CD4-positive, alpha-beta T cell (primary cell): ENCODE data around the gene NCAM2. TPM values are rescaled to one million over a fixed set of nuclear protein-coding genes. Genes with fewer than 3 reads are reported as not detected.

Experiments used
- ATAC-seq: fragments of 200-7000 bp; cut with Tn5 transposase; one replicate; pipeline ENCODE4 v1.10.0; 2022; ENCODE audit warnings: mild to moderate bottlenecking; ENCODE audit not compliant: poor library complexity
- CTCF ChIA-PET: fragments of 350-600 bp; sonication (Branson Sonifier 250); formaldehyde crosslinking; loops from one replicate; lab custom pipeline; 2021; ENCODE audit warnings: antibody characterized with exemption, inconsistent platforms; lab: Charles Lee
- POLR2A ChIA-PET: fragments of 350-600 bp; sonication (Branson Sonifier 250); formaldehyde crosslinking; loops from one replicate; lab custom pipeline; 2021; ENCODE audit warnings: antibody characterized with exemption, inconsistent platforms; lab: Charles Lee
- DNase-seq, 14 experiments: peaks; one replicate each; pipeline ENCODE4 v3.0.0-alpha.2; 2013 to 2020; ENCODE audit warnings: mixed read lengths in 2 of 14
- H3K27ac ChIP-seq, 2 donors: one replicate each; pipeline versions ENCODE4 v1.5.1 to v1.7.0; 2013; ENCODE audit warnings: low read length in 2 of 2, low read depth in 1 of 2, mild to moderate bottlenecking in 1 of 2
- H3K27me3 ChIP-seq, 2 experiments: 1 replicate in 1 of 2; 2 replicates in 1 of 2; pipeline versions ENCODE4 v1.6.1 to v1.7.0; 2013; ENCODE audit warnings: low read length in 2 of 2, control low read depth in 1 of 2, mild to moderate bottlenecking in 1 of 2, moderate library complexity in 1 of 2; ENCODE audit not compliant: insufficient read depth in 2 of 2, control insufficient read depth in 1 of 2
- H3K36me3 ChIP-seq: one replicate; pipeline ENCODE4 v1.6.1; 2013; ENCODE audit warnings: low read length, control low read depth; ENCODE audit not compliant: insufficient read depth
- H3K4me1 ChIP-seq: one replicate; pipeline ENCODE4 v1.6.1; 2013; ENCODE audit warnings: low read length, control low read depth; ENCODE audit not compliant: insufficient read depth
- H3K4me3 ChIP-seq: one replicate; pipeline ENCODE4 v1.5.1; 2013; ENCODE audit warnings: mild to moderate bottlenecking, low read length, moderate library complexity
- H3K9me3 ChIP-seq, 2 experiments: 1 replicate in 1 of 2; 2 replicates in 1 of 2; pipeline versions ENCODE4 v1.6.1 to v1.7.0; 2013; ENCODE audit warnings: low read length in 2 of 2, mild to moderate bottlenecking in 2 of 2, control low read depth in 1 of 2, moderate library complexity in 1 of 2; ENCODE audit not compliant: control insufficient read depth in 1 of 2, insufficient read depth in 1 of 2
- H3K27ac Mint-ChIP-seq: one replicate; pipeline ENCODE4 v1.8.0; 2020; ENCODE audit warnings: mixed read lengths
- H3K27me3 Mint-ChIP-seq: one replicate; pipeline ENCODE4 v1.8.0; 2021; ENCODE audit warnings: mixed read lengths
- H3K36me3 Mint-ChIP-seq: one replicate; pipeline ENCODE4 v1.8.0; 2021; ENCODE audit warnings: low read depth, mixed read lengths
- H3K4me1 Mint-ChIP-seq: one replicate; pipeline ENCODE4 v1.8.0; 2021; ENCODE audit warnings: low read depth, mixed read lengths
- H3K4me3 Mint-ChIP-seq: one replicate; pipeline ENCODE4 v1.8.0; 2020; ENCODE audit warnings: mild to moderate bottlenecking, mixed read lengths
- H3K9me3 Mint-ChIP-seq: one replicate; pipeline ENCODE4 v1.8.0; 2020; ENCODE audit warnings: mixed read lengths
- CTCF ChIP-seq: fragments of 200-600 bp; IDR thresholded peaks from one replicate; pipeline ENCODE4 v1.8.0; 2022; ENCODE audit warnings: antibody characterized with exemption, mild to moderate bottlenecking
- intact Hi-C, 2 experiments: fragments of 100-400 bp; cut with DNase I in 1 of 2; cut with micrococcal nuclease in 1 of 2; formaldehyde crosslinking; loops; one replicate each; pipeline versions ENCODE4 v1.15.1 to v1.9.0; 2023 to 2025; cut with DNase I, micrococcal nuclease
- total RNA-seq, 174 experiments: library from RNA in 2 of 174; stranded (reverse) in 2 of 174; gene quantifications; one replicate each; pipeline ENCODE4 v1.2.3 and lab custom pipeline; 2021 to 2026

NCAM2 gene
- total RNA-seq, 2 experiments from 2014 or later: not detected

- Histone ChIP-seq H3K4me1 (no peaks in the 10 kb centered on the region), H3K9me3 (no peaks in the 10 kb centered on the region), H3K27ac (no peak overlapping the region), H3K27me3 (no peaks in the 10 kb centered on the region), H3K36me3 (no peaks in the 10 kb centered on the region), H3K4me3 (no peak overlapping the region)
- no peaks in the 10 kb centered on the region for H3K4me1 Mint-ChIP-seq
- H3K27ac Mint-ChIP-seq: no peak overlapping the region
- POLR2A ChIA-PET: no interaction called here
- intact Hi-C loops: no loop called here
- ATAC-seq: no peak
- no peaks in the 10 kb centered on the region for H3K27me3 Mint-ChIP-seq
- TF ChIP-seq CTCF: no peak
- no peaks in the 10 kb centered on the region for H3K9me3 Mint-ChIP-seq
- DNase-seq: no peak
- no peak overlapping the region for H3K4me3 Mint-ChIP-seq
- CTCF ChIA-PET: no interaction called here
- H3K36me3 Mint-ChIP-seq: no peaks in the 10 kb centered on the region
Measured at GRCh38 chr21:21175798-21176334, 177.7 kb downstream of the NCAM2 start.

GRCh38 chr21:21177353-21177986 is 179.3 kb downstream of the NCAM2 start:
- H3K4me3 Mint-ChIP-seq: no peak overlapping the region
- CTCF ChIA-PET: no interaction called here
- POLR2A ChIA-PET: no interaction called here
- H3K27ac ChIP-seq: no peak overlapping the region
- H3K27ac Mint-ChIP-seq: no peak overlapping the region
- no peaks in the 10 kb centered on the region for H3K4me1 ChIP-seq
- H3K36me3 Mint-ChIP-seq: no peaks in the 10 kb centered on the region
- no peak for TF ChIP-seq CTCF
- ATAC-seq (no peak), DNase-seq (no peak)
- no peak overlapping the region for H3K4me3 ChIP-seq
- H3K9me3 Mint-ChIP-seq: no peaks in the 10 kb centered on the region
- no peaks in the 10 kb centered on the region for H3K27me3 ChIP-seq
- no peaks in the 10 kb centered on the region for H3K4me1 Mint-ChIP-seq
- H3K36me3 ChIP-seq: no peaks in the 10 kb centered on the region
- no peaks in the 10 kb centered on the region for H3K9me3 ChIP-seq
- H3K27me3 Mint-ChIP-seq: no peaks in the 10 kb centered on the region
- intact Hi-C loops: no loop called here

- H3K9me3 Mint-ChIP-seq: no peaks in the 10 kb centered on the region
- Histone ChIP-seq H3K4me1 (no peaks in the 10 kb centered on the region), H3K27me3 (no peaks in the 10 kb centered on the region), H3K9me3 (no peaks in the 10 kb centered on the region), H3K4me3 (no peak overlapping the region), H3K36me3 (no peaks in the 10 kb centered on the region), H3K27ac (no peak overlapping the region)
- POLR2A ChIA-PET: no interaction called here
- no peaks in the 10 kb centered on the region for H3K36me3 Mint-ChIP-seq
- DNase-seq (no peak), ATAC-seq (no peak)
- no peak overlapping the region for H3K27ac Mint-ChIP-seq
- H3K4me1 Mint-ChIP-seq: no peaks in the 10 kb centered on the region
- H3K27me3 Mint-ChIP-seq: no peaks in the 10 kb centered on the region
- H3K4me3 Mint-ChIP-seq: no peak overlapping the region
- intact Hi-C loops: no loop called here
- CTCF ChIA-PET: no interaction called here
- TF ChIP-seq CTCF: no peak
Measured at GRCh38 chr21:21179619-21180298, 181.6 kb downstream of the NCAM2 start.
